GM21786 (cell line): ENCODE results near the gene INTU.
"Not testable (repeated sequence)": the region's sequence is repeated elsewhere in the genome, so short reads cannot be mapped to it uniquely, and the experiment has no call there.

Source experiments
- ATAC-seq: cut with Tn5 transposase; IDR thresholded peaks from one replicate; pipeline ENCODE4 v1.9.1; 2021; ENCODE audit not compliant: unreplicated experiment

Gene INTU

GRCh38 chr4:127632420-127633403, at the start of gene INTU:
Gene INTU (plus strand): TSS chr4:127632957. CDS start chr4:127633035, 78 bp downstream.
- ATAC-seq: peak; percentile 96

DNA sequence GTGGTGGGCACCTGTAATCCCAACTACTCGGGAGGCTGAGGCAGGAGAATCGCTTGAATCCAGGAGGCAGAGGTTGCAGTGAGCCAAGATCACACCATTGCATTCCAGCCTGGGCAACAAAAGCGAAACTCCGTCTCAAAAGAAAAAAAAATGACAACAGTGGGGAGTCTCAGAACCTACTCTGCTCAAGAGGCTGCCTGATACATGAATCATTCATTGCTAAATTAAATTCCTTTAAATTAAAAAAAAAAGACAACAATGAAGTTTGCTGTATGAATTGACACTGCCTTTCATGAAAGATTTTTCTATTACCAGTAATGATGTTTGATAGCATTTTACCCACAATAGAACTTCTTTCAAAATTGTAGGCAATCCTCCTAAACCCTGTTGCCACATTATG, 46.3 kb upstream of the INTU start:
- ATAC-seq: not testable (repeated sequence)

DNA sequence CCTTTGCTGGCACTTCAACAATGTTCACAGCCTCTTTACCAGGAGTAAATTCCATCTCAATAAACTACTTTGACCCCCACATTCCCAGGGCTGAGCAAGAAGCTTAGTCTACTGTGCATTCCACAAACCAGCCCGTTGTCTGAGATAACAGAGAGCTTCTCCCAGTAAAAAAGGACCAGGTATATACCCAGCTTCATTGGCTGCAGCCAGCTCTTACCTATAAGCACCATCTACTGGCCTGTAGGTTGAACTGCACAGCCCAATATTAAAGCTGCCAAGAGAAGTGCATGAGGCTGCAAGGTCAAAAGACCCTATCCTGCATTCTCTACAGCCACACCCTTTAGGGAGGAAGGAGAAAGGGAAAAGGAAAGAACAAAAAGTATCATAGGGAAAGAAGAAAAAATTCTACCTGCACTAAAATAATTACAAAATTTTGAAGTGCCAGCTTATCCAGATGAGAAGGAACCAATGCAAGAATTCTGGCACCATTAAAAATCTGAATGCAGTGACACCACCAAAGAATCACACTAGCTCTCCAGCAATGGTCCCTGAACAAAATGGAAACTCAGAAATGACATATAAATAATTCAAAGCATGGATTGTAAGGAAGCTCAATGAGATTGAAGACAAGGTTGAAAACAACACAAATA, 45.7 kb upstream of the INTU start:
- ATAC-seq: peak; percentile 99

GRCh38 chr4:127589153-127589552, 43.6 kb upstream of the INTU start:
- not testable (repeated sequence) for ATAC-seq

- no peak for ATAC-seq
These were observed 34.1 kb upstream of the INTU start for GRCh38 chr4:127598656-127599055.

GRCh38 chr4:127601029-127601428, 31.7 kb upstream of the INTU start:
- no peak for ATAC-seq

GRCh38 chr4:127604949-127605709, 27.6 kb upstream of the INTU start:
- ATAC-seq: no peak

GRCh38 chr4:127606823-127607222, 25.9 kb upstream of the INTU start:
- ATAC-seq: no peak

- ATAC-seq: no peak
These were observed 23.3 kb upstream of the INTU start for GRCh38 chr4:127609484-127609883.

- ATAC-seq: no peak
These were observed 22.3 kb upstream of the INTU start for GRCh38 chr4:127610488-127610887.

GRCh38 chr4:127616898-127617297, 15.9 kb upstream of the INTU start:
- no peak for ATAC-seq

GRCh38 chr4:127618427-127618826, 14.3 kb upstream of the INTU start:
- ATAC-seq: no peak

DNA sequence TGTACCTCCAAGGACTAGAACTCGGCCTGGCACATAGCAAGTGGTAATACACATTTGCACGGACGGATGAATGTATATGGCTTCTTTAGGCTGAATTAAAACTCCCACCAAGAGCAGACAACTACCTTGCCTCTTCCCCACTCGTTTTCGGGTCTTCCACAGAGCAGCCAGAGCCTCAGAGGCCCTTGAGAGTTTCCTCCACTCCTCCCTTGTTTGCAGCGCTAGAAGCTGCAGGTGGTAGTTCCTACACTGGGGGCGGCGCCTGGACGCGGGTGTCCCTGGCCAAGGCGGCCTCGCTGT, 10.2 kb upstream of the INTU start:
- ATAC-seq: no peak

DNA sequence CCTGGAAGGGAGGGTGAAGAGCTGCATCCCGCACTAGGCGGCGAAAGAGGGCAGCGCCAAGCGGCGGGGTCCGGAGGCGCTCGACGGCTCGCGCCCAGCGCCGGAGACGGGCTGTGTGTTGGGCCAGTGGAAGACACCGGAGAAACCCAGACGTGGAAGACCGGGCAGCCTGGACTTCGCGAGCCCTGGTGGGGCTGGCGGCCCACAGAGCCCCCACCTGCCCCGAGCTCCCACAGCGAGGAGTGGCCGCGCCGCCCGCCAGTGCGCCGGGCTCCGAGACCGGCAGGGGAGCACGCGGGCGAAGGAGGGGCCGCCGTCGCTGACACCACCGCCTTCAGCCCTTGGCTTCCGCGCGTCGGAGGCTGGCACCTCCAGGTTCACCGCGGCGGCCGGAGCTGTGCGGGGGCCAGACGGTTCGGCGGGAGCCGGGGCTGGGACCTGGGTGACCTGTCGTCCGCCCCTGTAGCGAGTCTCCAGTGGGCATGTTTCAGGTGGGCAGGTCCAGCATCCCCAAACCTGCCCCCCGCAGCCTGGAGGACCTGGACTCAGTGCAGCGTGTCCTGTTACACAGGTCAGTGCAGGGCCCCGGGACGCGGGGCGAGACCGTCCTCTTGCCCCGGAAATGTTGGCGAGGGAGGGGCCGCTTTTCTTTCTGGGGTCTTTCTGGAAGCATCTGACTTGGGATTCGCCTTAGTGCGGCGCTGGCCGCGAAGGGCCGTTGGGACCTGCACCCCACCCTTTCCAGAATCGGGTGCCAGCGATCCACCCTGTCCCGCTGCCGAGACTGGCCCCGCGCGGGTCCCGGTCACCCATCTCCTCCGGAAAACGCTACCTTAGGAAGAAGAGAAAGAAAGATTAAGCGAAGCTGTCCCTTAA, 9.6 kb upstream of the INTU start:
- no peak for ATAC-seq

DNA sequence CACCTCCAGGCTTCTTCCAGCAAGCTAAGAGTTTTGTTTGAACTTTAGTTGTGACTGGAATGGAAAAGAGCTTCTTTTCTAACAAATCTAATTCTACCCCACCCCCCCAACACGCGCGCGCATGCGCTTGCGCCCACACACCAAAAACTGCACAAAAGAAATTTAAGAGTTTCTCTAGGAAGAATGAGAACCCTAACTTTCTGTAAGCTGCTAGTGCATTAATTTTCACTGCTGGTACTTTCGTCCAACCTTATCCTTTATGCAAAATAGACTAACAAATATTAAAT, 9.0 kb upstream of the INTU start:
- ATAC-seq: no peak

DNA sequence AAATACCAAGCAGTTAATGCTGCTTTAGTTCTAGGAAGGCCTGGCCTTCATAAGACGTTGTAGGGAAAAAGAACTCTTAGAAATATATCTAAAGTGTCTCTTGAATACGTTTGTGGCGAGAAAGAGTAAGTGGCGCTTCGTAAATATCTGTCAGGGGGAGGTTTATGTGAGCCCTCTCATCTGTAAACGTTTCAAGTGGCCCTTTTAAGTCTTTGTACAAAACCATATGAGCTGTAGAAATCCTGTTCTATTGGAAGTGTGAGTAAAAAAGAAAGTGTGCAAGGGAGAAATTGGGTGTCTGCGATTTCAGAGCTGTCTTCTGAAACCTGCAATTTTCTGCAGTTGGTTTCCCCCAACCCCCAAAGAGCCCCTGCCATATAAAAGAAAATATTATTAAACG, 8.6 kb upstream of the INTU start:
- no peak for ATAC-seq

DNA sequence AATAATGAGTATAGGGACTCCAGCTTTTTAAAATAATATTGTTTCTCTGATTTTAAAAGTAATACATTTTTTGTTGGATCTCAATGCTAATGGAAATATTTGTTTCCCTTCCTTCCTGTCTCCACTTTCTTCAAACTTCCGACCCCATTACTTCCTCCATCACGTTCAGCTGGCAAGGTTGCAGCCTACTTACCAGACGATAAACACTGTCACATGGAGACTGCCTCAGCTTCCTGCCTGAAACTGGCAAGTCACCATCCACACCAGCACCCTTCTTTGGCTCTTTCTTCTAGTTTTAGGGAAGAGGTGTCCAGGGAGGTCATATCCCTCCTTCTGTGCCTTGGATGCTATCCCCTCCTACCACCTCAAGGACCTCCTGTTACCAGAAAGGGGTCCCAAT, 3.4 kb upstream of the INTU start:
- ATAC-seq: no peak

- no peak for ATAC-seq
These were observed 2.6 kb upstream of the INTU start for GRCh38 chr4:127630152-127630551.

DNA sequence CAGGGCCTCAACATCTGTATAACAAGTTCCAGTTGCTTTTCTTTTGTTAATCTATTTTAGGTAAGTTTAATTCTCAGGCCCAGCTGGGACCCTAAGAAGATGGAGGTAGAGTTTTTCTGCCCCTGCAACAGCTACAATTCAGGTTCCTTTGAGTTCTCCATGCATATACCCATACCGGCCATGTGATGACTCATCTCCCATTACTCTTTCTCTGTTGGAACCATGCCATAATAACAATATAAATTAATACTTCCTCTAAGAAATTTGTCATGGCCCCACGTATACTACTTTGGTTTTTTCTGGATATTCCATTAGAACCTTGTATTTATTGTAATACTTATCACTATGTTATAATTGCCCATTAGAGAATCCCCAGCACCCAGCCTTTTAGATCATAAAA, 1.3 kb upstream of the INTU start:
- ATAC-seq: no peak

- no peak for ATAC-seq
These were observed 1.4 kb downstream of the INTU start for GRCh38 chr4:127634181-127634580.

DNA sequence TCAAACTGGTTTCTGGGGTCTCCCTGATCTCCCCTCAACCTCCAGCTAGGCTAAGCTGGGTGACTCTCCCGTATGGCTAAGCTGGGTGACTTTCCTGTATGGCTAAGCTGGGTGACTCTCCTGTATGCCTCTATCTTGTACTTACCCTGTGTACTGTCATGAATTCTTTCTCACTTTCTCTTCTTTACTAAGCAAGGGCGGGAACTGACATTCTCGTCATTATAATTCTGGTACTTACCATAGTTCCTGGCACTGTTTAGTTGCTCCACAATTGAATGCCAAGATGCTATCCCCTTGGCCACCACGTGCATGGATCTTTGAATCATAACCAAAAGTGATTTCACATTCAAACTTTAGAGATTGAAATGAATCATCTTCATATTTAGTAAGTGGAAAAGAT, 8.8 kb downstream of the INTU start:
- ATAC-seq: no peak
